Measurements from ENCODE around the gene SP9.

Gene SP9

GRCh38 chr2:174333372-174334277 lies 1.1 kb upstream of the SP9 start:
- DNase-seq: no peak

GRCh38 chr2:174334278-174334715 lies 457 bp upstream of the SP9 start:
- no peak for DNase-seq

DNA sequence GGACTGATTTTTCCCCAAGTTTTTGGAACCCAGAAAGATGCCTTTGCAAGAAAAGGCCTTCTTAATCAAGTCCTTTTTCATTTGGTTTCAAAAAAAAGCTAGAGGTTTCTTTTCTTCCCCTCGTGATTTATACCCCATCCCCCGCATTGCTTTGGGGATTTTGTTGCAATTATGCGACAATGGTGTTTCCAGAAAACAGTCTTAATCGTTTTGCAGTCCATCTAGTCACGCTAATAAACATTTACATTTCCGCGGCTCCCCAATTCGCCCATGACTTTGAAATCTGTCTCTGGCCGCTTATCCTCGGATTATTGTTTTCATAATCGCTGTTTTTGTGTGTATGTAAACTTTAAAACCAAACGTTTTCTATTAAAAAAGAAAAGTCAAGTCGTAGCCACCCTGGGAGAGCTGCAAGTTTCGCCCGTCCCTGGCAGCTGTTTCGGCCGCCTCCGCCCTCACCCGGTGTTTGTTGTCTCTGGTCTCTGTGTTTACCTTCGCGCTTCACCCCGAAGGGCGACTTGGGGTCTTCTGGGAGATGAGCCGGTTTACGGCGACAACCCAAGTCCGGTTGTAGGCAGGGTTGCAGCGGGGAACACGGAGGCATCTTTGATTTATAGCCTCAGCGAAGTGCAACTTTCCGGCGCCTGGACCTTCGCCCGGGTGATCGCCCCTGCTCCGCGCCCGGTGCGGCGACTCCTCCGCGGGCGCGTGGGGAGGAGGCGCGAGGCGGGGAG lies 667 bp downstream of the SP9 start:
- no peak for DNase-seq

GRCh38 chr2:174335988-174336500 lies 1.3 kb downstream of the SP9 start:
- no peak for DNase-seq

- DNase-seq: no peak
Observed at GRCh38 chr2:174336501-174337336, 2.0 kb downstream of the SP9 start.

DNA sequence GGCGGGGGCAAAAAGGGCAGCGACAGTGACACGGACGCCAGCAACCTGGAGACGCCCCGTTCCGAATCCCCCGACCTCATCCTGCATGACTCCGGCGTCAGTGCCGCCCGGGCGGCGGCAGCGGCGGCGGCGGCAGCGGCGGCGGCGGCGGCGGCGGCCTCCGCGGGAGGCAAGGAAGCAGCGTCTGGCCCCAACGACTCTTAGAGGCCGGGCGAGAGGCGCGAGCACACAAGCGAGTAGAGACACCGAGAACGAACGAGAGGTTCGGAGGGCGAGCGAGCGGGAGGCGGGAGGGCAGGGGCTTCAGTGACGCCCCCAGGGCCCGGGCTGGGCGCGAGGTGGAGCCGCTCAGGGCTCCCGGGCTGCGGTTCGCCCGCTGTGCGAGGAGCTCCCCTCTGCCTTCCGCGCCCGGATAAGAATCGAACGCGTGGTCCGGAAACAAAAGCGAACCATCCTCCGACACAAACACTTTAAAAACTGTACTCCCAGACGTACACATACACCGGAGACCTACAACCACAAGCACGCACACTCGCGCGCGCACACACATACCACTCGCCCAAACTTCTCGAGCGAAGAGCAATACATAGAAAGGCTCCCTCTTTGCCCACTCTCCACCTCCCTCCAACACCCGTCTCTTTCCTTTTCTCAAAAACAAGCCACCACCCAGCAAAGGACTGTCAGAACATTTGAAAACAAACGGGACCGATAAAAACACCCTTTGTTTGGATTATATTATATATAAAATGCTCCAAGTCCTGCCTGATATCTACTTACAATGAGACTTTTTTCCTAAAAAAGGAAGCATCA lies 2.8 kb downstream of the SP9 start:
- no peak for DNase-seq

DNA sequence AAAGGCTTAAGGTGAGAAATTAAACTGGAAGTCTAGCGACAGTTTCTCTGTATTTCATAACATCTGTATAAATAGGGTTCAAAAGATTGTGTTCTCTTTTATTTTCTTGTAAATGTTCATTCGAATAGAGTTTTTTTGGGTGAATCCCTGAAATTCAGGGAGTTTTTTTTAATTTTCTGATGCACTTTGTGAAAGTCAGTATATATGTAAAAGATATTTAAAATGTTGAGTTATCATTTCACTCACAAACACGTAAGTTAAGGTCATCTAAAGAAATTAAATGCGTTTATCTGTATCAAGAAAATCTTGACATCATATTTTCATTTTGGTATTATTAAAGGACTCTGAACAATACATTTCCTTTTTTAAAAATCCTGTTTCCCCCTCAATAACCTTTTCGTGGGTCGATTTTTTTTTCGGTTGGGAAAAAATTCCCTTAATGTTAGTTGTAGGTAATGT lies 3.4 kb downstream of the SP9 start:
- DNase-seq: no peak

- DNase-seq: no peak
Observed at GRCh38 chr2:174338671-174339560, 4.2 kb downstream of the SP9 start.

GRCh38 chr2:174339561-174340399 lies 5.0 kb downstream of the SP9 start:
- no peak for DNase-seq

- no peak for DNase-seq
Observed at GRCh38 chr2:174340400-174341292, 5.9 kb downstream of the SP9 start.

DNA sequence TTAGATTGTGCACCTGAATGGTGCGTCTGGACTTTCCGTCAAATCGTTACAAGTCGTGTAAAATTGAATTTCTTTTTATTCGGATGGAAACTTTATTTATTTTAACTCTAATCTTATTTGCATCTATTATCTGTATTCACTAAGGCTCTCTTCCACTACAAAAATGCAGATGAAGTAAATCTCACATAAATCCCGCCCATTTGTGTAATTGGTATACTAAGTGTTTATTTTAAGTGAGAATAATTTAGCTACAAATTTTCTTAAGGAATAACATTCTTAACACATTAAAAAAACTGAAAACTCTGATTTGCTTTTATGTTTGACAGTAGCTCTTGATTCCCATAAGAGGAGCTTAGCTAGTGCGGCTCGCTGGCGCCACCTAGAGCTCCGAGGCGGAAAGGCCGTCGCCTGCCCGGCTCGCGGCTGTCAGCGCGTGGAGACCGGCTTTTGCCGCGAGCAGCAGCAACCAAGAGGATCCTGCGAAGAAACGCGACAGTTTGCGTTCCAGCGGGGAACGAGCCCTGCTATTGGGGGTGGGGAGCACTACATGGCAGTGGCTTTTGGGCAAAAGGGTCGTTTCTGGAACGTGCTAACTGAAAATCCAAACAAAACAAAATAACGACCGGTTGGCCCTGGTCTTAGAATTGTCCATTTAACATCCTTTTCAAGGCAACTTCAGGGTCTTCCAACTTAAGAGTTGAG lies 6.7 kb downstream of the SP9 start:
- DNase-seq: peak; percentile 26

DNA sequence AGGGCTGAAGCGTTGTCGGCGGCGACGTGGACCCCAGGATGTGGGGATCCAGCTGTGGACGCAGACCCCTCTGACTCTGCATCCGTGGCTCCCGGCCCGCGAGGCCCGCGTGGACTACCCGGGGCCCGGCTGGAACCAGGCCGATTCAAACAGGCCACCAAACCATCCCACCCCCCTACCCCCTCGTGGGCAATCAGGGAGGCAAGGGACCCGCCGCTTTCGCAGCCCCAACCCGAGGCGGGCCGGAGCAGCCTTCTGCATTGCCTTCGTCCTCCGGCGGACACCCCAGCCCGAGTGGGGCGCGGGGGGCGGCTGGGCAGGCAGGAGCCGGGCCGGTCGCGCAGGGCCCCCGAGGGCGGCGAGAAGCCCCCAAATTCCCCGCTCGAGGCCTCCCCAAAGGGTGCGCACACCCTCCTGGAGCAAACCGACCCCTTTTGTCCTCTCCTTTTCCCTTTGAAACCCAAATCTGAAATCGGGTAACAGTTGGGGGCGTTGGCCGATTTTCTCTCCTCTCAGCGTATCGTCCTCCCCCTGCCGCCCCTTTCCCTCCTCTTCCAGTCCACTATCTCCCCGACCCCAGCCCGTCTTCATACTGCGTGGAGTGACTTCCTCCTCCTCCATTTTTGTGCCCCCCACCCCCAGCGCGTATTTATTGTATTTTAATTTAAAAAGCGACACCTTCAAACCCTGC lies 7.4 kb downstream of the SP9 start:
- no peak for DNase-seq

- no peak for DNase-seq
Observed at GRCh38 chr2:174342686-174343342, 8.1 kb downstream of the SP9 start.

- DNase-seq: no peak
Observed at GRCh38 chr2:174343343-174343622, 8.5 kb downstream of the SP9 start.

DNA sequence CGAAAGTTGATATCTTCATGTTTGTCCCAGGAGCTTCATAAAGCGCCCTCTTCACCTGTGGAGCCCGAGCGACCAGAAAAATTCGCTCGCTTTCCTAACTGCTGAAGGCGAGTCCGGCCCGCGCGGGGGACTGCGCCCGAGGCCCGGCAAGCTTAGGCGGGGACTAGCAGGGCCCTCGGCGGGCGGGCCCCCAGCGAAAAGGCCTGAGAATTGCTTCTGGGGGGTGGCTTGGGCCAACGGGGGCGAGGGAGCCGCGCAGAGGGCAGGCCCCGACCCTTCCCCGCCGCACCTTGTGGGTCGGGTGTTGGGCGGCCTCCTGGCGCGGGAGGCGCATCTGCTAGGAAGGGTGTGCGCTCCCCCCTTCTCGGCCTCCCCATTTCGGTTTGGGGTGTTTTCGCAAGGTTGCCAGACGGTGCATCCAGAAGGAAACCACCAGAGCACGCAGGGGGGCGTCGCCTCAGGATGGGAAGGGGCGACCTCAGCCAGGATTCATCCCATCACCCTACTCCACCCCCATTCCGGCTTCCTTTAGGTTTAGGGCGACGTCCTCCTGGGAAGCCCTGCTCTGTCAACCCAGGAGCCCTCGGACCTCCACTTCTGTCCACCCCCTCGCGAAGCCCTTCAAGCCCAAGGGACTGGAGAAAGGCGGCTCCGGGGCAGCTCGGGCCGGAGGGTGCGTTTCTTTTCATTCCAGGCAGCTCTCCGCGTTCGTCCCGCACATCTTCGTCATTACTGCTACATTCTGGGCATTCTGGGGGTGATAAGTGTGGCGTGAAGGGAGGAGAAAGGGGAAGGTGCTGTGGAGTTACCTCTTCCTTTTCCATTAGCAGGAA lies 9.1 kb downstream of the SP9 start:
- no peak for DNase-seq
